Testis (tissue), 2 donors: ENCODE results near the gene NEBL.

Source experiments
- CTCF ChIP-seq, 3 experiments: fragments of 450-650 bp in 2 of 3; fragments of 200-600 bp in 1 of 3; sonication (generic) in 1 of 3; IDR thresholded peaks; one replicate each; pipeline ENCODE4 v1.5.1; 2016 to 2019; ENCODE audit warnings: antibody characterized with exemption in 3 of 3, mild to moderate bottlenecking in 2 of 3, moderate library complexity in 1 of 3
- POLR2A ChIP-seq: fragments of 450-650 bp; IDR thresholded peaks from one replicate; pipeline ENCODE4 v1.6.1; 2017; ENCODE audit warnings: antibody characterized with exemption, mild to moderate bottlenecking, moderate library complexity

DNA sequence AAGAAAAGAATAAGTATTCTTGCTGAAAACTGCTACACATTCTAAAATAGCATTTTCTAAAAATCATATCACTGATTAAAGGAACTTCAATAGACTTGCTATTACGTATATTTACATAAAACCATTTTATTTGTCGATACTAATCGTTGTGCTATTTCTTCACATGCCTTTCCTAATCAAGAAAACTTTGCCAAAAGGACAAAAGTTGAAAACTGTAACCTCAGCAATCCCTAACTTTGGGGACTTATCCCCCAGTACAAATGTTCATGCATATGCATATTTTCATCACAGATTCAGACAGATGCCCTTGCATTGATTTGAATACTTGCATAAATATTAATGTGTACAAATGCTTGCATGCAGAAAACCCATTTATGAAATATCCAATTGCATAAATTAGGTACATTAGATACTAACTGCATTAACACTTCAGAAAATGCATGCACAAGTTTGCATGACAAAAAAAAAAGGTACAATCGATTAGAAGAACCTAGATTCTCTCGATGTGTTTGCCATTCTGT is 35.6 kb upstream of the NEBL start:
- TF ChIP-seq POLR2A (no peak), CTCF (IDR thresholded peaks at IDR 0.05) (no peak)
